WTC11 (cell line): ENCODE measurements around the gene SLC12A4. TPM values are rescaled to one million over a fixed set of nuclear protein-coding genes. Genes with fewer than 3 reads are reported as not detected.

Source experiments
- ATAC-seq: fragments of 200-7000 bp; cut with Tn5 transposase; 2 replicates; pipeline ENCODE4 v1.10.0; 2021; ENCODE audit warnings: mild to moderate bottlenecking, moderate library complexity
- CTCF ChIA-PET: fragments of 300-600 bp; sonication (Branson Sonifier 250); formaldehyde crosslinking; loops from one replicate; lab custom pipeline; 2021; ENCODE audit warnings: antibody characterized with exemption; lab: Charles Lee
- POLR2A ChIA-PET: fragments of 350-600 bp; sonication (Branson Sonifier 250); formaldehyde crosslinking; loops from one replicate; lab custom pipeline; 2021; ENCODE audit warnings: antibody characterized with exemption; lab: Charles Lee
- DNase-seq: peaks from one replicate; pipeline ENCODE4 v3.0.0; 2021; ENCODE audit warnings: low spot score
- H3K27ac Mint-ChIP-seq: 2 replicates; pipeline ENCODE4 v1.8.0; 2021; ENCODE audit warnings: mixed read lengths
- H3K27me3 Mint-ChIP-seq: 2 replicates; pipeline ENCODE4 v1.8.0; 2021; ENCODE audit warnings: low read depth, mild to moderate bottlenecking, moderate library complexity, mixed read lengths
- H3K36me3 Mint-ChIP-seq: 2 replicates; pipeline ENCODE4 v1.8.0; 2021; ENCODE audit warnings: mixed read lengths
- H3K4me1 Mint-ChIP-seq: 2 replicates; pipeline ENCODE4 v1.8.0; 2022; ENCODE audit warnings: mixed read lengths
- H3K4me3 Mint-ChIP-seq: 2 replicates; pipeline ENCODE4 v1.8.0; 2021; ENCODE audit warnings: mild to moderate bottlenecking, moderate library complexity, mixed read lengths
- H3K9me3 Mint-ChIP-seq: 2 replicates; pipeline ENCODE4 v1.8.0; 2021; ENCODE audit warnings: mixed read lengths
- ATF1 ChIP-seq: sonication (generic); formaldehyde crosslinking; IDR thresholded peaks from 2 replicates; pipeline ENCODE4 v1.8.1; 2023; ENCODE audit warnings: mild to moderate bottlenecking, moderate library complexity, missing genetic modification reagents
- ATF2 ChIP-seq: sonication (generic); formaldehyde crosslinking; IDR thresholded peaks from 2 replicates; pipeline ENCODE4 v1.8.1; 2022; ENCODE audit warnings: low read depth, missing genetic modification reagents, borderline replicate concordance
- CBFB ChIP-seq: sonication (generic); formaldehyde crosslinking; IDR thresholded peaks from 2 replicates; pipeline ENCODE4 v1.8.1; 2022; ENCODE audit warnings: mild to moderate bottlenecking, low read depth, missing genetic modification reagents
- CREB1 ChIP-seq: sonication (generic); formaldehyde crosslinking; IDR thresholded peaks from 2 replicates; pipeline ENCODE4 v1.8.0; 2023; ENCODE audit warnings: mild to moderate bottlenecking, missing genetic modification reagents
- CTCF ChIP-seq: fragments of 200-600 bp; IDR thresholded peaks from 2 replicates; pipeline ENCODE4 v1.8.0; 2022; ENCODE audit warnings: antibody characterized with exemption
- ELF4 ChIP-seq: sonication (generic); formaldehyde crosslinking; IDR thresholded peaks from 2 replicates; pipeline ENCODE4 v1.8.1; 2022; ENCODE audit warnings: low read depth, mild to moderate bottlenecking, moderate library complexity, missing genetic modification reagents
- ERG ChIP-seq: fragments of 250-450 bp; sonication (Bioruptor Pico); IDR thresholded peaks from 2 replicates; pipeline ENCODE4 v1.8.0; 2021; ENCODE audit warnings: mild to moderate bottlenecking
- GTF2I ChIP-seq: fragments of 250-450 bp; sonication (Bioruptor Pico); conservative IDR thresholded peaks from 2 replicates; pipeline ENCODE4 v1.4.0; 2021; ENCODE audit warnings: mild to moderate bottlenecking
- HMGA2 ChIP-seq: fragments of 250-450 bp; sonication (Bioruptor Pico); IDR thresholded peaks from 2 replicates; pipeline ENCODE4 v1.4.0; 2021; ENCODE audit warnings: mild to moderate bottlenecking, moderate library complexity
- JAZF1 ChIP-seq: fragments of 250-450 bp; sonication (Bioruptor Pico); IDR thresholded peaks from 2 replicates; pipeline ENCODE4 v1.9.0; 2021; ENCODE audit warnings: moderate library complexity, mild to moderate bottlenecking, inconsistent platforms
- MXD4 ChIP-seq: fragments of 250-450 bp; sonication (Bioruptor Pico); IDR thresholded peaks from 2 replicates; pipeline ENCODE4 v1.8.0; 2021; ENCODE audit warnings: mild to moderate bottlenecking, moderate library complexity, borderline replicate concordance
- NFE2L1 ChIP-seq: sonication (generic); formaldehyde crosslinking; IDR thresholded peaks from 2 replicates; pipeline ENCODE4 v1.8.1; 2023; ENCODE audit warnings: missing genetic modification reagents
- NR2C2 ChIP-seq: sonication (generic); formaldehyde crosslinking; IDR thresholded peaks from 2 replicates; pipeline ENCODE4 v1.8.0; 2022; ENCODE audit warnings: mild to moderate bottlenecking, missing genetic modification reagents
- NR3C1 ChIP-seq: sonication (generic); formaldehyde crosslinking; conservative IDR thresholded peaks from 2 replicates; pipeline ENCODE4 v1.8.1; 2023; ENCODE audit warnings: low read depth, mild to moderate bottlenecking, missing genetic modification reagents
- OVOL2 ChIP-seq: fragments of 250-450 bp; sonication (Bioruptor Pico); IDR thresholded peaks from 2 replicates; pipeline ENCODE4 v1.9.0; 2021; ENCODE audit warnings: mild to moderate bottlenecking, borderline replicate concordance
- SMAD3 ChIP-seq: sonication (generic); formaldehyde crosslinking; IDR thresholded peaks from 2 replicates; pipeline ENCODE4 v1.8.0; 2022; ENCODE audit warnings: missing genetic modification reagents, mild to moderate bottlenecking, borderline replicate concordance
- SMAD4 ChIP-seq: sonication (generic); formaldehyde crosslinking; IDR thresholded peaks from 2 replicates; pipeline ENCODE4 v1.8.0; 2022; ENCODE audit warnings: mild to moderate bottlenecking, missing genetic modification reagents
- ZMAT4 ChIP-seq: fragments of 250-450 bp; sonication (Bioruptor Pico); IDR thresholded peaks from 2 replicates; pipeline ENCODE4 v1.9.0; 2021; ENCODE audit warnings: mild to moderate bottlenecking
- ZNF416 ChIP-seq: fragments of 250-450 bp; sonication (Bioruptor Pico); IDR thresholded peaks from 2 replicates; pipeline ENCODE4 v1.9.0; 2021; ENCODE audit warnings: mild to moderate bottlenecking, inconsistent platforms
- ZNF671 ChIP-seq: fragments of 250-450 bp; sonication (Bioruptor Pico); IDR thresholded peaks from 2 replicates; pipeline ENCODE4 v1.8.0; 2021; ENCODE audit warnings: mild to moderate bottlenecking
- ZSCAN18 ChIP-seq: fragments of 250-450 bp; sonication (Bioruptor Pico); IDR thresholded peaks from 2 replicates; pipeline ENCODE4 v2.1.2; 2022; ENCODE audit warnings: mild to moderate bottlenecking, moderate library complexity
- total RNA-seq: library from RNA; stranded (reverse); gene quantifications from 3 replicates; pipeline ENCODE4 v1.2.3, GENCODE V29; 2021
- TF ChIP-seq, protein P1 (sequence below): sonication (generic); formaldehyde crosslinking; IDR thresholded peaks from 2 replicates; pipeline ENCODE4 v1.8.1; 2023; ENCODE audit warnings: mild to moderate bottlenecking, missing genetic modification reagents, moderate library complexity

SLC12A4 gene
- total RNA-seq, 1 experiment from 2014 or later = 94.1 TPM

GRCh38 chr16:67948015-67948414 is 20.4 kb downstream of the SLC12A4 start:
- Mint-ChIP-seq H3K4me3 (no peak overlapping the region), H3K27ac (no peak overlapping the region), H3K27me3 (no peaks in the 10 kb centered on the region), H3K36me3 (peaks cover 33% of the 10 kb centered on the region)
- ChIA-PET POLR2A (interaction anchor here (0.5 kb wide), 1 partner anchor 25 kb away, joined by 3 read pairs; no protein-coding TSS in a partner anchor), CTCF (no interaction called here)
- DNase-seq (no peak), ATAC-seq (no peak)
- TF ChIP-seq SMAD3 (no peak), NR3C1 (CRISPR knock-in tag) (no peak), ZNF416 (CRISPR knock-in tag) (no peak), CREB1 (no peak), NFE2L1 (CRISPR knock-in tag) (no peak), GTF2I (CRISPR knock-in tag) (no peak), JAZF1 (no peak)
- TF ChIP-seq, all 79 proteins: peak for 0
- H3K9me3 Mint-ChIP-seq = no peaks in the 10 kb centered on the region
- no peaks in the 10 kb centered on the region for H3K4me1 Mint-ChIP-seq

- TF ChIP-seq NFE2L1 (CRISPR knock-in tag) (no peak), ELF4 (CRISPR knock-in tag) (no peak), NR2C2 (CRISPR knock-in tag) (no peak), NR3C1 (CRISPR knock-in tag) (no peak), ZNF671 (CRISPR knock-in tag) (no peak), JAZF1 (no peak), CBFB (CRISPR knock-in tag) (no peak), ERG (CRISPR knock-in tag) (no peak), OVOL2 (CRISPR knock-in tag) (no peak), MXD4 (CRISPR knock-in tag) (no peak), HMGA2 (CRISPR knock-in tag) (no peak)
- H3K27me3 Mint-ChIP-seq = no peaks in the 10 kb centered on the region
- ChIA-PET POLR2A (no interaction called here), CTCF (interaction anchor here (0.9 to 1.2 kb wide), 3 partner anchors 11 to 63 kb away, joined by 4 to 7 read pairs (median 4); no protein-coding TSS in a partner anchor)
- no peak for DNase-seq
- no peaks in the 10 kb centered on the region for H3K4me1 Mint-ChIP-seq
- no peaks in the 10 kb centered on the region for H3K9me3 Mint-ChIP-seq
- H3K4me3 Mint-ChIP-seq = no peak overlapping the region
- no peak overlapping the region for H3K27ac Mint-ChIP-seq
- peaks cover 29% of the 10 kb centered on the region for H3K36me3 Mint-ChIP-seq
- ATAC-seq = no peak
Measured at GRCh38 chr16:67946966-67947558, 21.4 kb downstream of the SLC12A4 start.

DNA sequence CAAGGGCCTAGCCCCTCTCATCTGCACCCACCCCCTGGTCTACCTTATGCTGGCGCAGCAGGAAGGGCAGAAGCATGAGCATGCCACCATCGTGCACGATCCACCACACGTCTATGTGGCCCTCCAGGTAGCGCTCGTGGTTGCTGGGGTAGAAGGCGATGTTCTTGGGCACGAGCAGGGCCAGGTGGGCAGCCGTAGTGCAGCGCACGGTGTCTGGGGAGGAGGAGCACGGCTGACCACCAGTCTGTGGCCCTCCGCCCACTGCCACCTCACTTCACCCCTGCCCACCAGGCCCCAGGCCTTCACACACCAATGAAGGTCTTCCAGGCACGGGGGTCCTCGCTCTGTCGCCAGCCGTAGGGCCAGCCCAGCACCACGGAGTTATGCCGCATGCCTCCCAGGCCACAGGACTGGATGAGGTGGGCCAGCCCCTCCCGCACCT is 22.3 kb downstream of the SLC12A4 start:
- Mint-ChIP-seq H3K4me1 (0 out of 2 replicates have a peak, but pooled peaks cover 4% of the 10 kb centered on the region), H3K27ac (no peak overlapping the region), H3K27me3 (no peaks in the 10 kb centered on the region), H3K36me3 (peaks cover 25% of the 10 kb centered on the region), H3K9me3 (no peaks in the 10 kb centered on the region), H3K4me3 (no peak overlapping the region)
- TF ChIP-seq ZMAT4 (CRISPR knock-in tag) (no peak), CTCF (no peak), NFE2L1 (CRISPR knock-in tag) (no peak), OVOL2 (CRISPR knock-in tag) (no peak), ATF2 (CRISPR knock-in tag) (no peak), SMAD4 (CRISPR knock-in tag) (no peak), ATF1 (no peak), SMAD3 (no peak), ZSCAN18 (CRISPR knock-in tag) (no peak)
- TF ChIP-seq, protein P1, sequence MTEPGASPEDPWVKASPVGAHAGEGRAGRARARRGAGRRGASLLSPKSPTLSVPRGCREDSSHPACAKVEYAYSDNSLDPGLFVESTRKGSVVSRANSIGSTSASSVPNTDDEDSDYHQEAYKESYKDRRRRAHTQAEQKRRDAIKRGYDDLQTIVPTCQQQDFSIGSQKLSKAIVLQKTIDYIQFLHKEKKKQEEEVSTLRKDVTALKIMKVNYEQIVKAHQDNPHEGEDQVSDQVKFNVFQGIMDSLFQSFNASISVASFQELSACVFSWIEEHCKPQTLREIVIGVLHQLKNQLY (CRISPR knock-in tag) = no peak
- CTCF ChIA-PET = interaction anchor here (0.9 to 1.2 kb wide), 3 partner anchors 10 to 62 kb away, joined by 4 to 7 read pairs (median 4); no protein-coding TSS in a partner anchor
- ATAC-seq (no peak), DNase-seq (no peak)
- POLR2A ChIA-PET = interaction anchor here (0.6 to 1.3 kb wide), 2 partner anchors 10 to 130 kb away, joined by 4 to 5 read pairs; partner anchors contain the start of gene PSMB10
